HepG2 (cell line): ENCODE data around the gene ATP5PF. TPM values are rescaled to one million over a fixed set of nuclear protein-coding genes. Genes with fewer than 3 reads are reported as not detected.

Experiments
- ARID4A ChIP-seq: sonication (generic); formaldehyde crosslinking; IDR thresholded peaks from 2 replicates; pipeline ENCODE4 v1.5.0; 2020; ENCODE audit warnings: mild to moderate bottlenecking, missing genetic modification reagents, borderline replicate concordance
- ATF6 ChIP-seq: sonication (generic); formaldehyde crosslinking; conservative IDR thresholded peaks from 2 replicates; pipeline ENCODE4 v1.4.0; 2020; ENCODE audit warnings: missing genetic modification reagents
- CREM ChIP-seq, 2 experiments: sonication (generic) in 1 of 2; formaldehyde crosslinking in 1 of 2; IDR thresholded peaks; 2 replicates each; pipeline versions ENCODE4 v1.4.0 to v1.6.1; 2016 to 2020; ENCODE audit warnings: antibody characterized with exemption in 1 of 2, mild to moderate bottlenecking in 1 of 2, missing genetic modification reagents in 1 of 2
- HIC2 ChIP-seq: sonication (generic); formaldehyde crosslinking; IDR thresholded peaks from 2 replicates; pipeline ENCODE4 v1.9.0; 2022; ENCODE audit warnings: low read depth, missing genetic modification reagents
- IKZF1 ChIP-seq: fragments of 450-650 bp; IDR thresholded peaks from 2 replicates; pipeline ENCODE4 v1.7.1; 2016
- KLF12 ChIP-seq: sonication (generic); formaldehyde crosslinking; IDR thresholded peaks from 2 replicates; pipeline ENCODE4 v1.4.0; 2020; ENCODE audit warnings: missing genetic modification reagents, borderline replicate concordance
- REPIN1 ChIP-seq: sonication (generic); formaldehyde crosslinking; IDR thresholded peaks from 2 replicates; pipeline ENCODE4 v1.8.0; 2022; ENCODE audit warnings: missing genetic modification reagents, low read depth, mild to moderate bottlenecking, borderline replicate concordance
- RXRB ChIP-seq: IDR thresholded peaks from 2 replicates; pipeline ENCODE4 v1.6.1; 2016; ENCODE audit warnings: borderline replicate concordance, missing genetic modification reagents, missing compliant biosample characterization
- SRY ChIP-seq: sonication (generic); formaldehyde crosslinking; IDR thresholded peaks from 2 replicates; pipeline ENCODE4 v1.8.0; 2022; ENCODE audit warnings: mild to moderate bottlenecking, missing genetic modification reagents
- TBP ChIP-seq: sonication (generic); formaldehyde crosslinking; IDR thresholded peaks from 2 replicates; pipeline ENCODE4 v1.5.0; 2020; ENCODE audit warnings: missing genetic modification reagents
- YEATS2 ChIP-seq: sonication (generic); formaldehyde crosslinking; IDR thresholded peaks from 2 replicates; pipeline ENCODE4 v1.4.0; 2020; ENCODE audit warnings: missing genetic modification reagents, borderline replicate concordance
- ZBTB21 ChIP-seq: sonication (generic); formaldehyde crosslinking; IDR thresholded peaks from 2 replicates; pipeline ENCODE4 v1.4.0; 2020; ENCODE audit warnings: missing genetic modification reagents
- ZBTB39 ChIP-seq: sonication (generic); formaldehyde crosslinking; IDR thresholded peaks from 2 replicates; pipeline ENCODE4 v1.5.0; 2020; ENCODE audit warnings: missing genetic modification reagents
- ZEB1 ChIP-seq: IDR thresholded peaks from 2 replicates; pipeline ENCODE4 v1.6.1; 2012; ENCODE audit warnings: mild to moderate bottlenecking, low read depth, inconsistent platforms; ENCODE audit not compliant: insufficient replicate concordance
- ZNF143 ChIP-seq: sonication (generic); formaldehyde crosslinking; IDR thresholded peaks from 2 replicates; pipeline ENCODE4 v1.4.0; 2020; ENCODE audit warnings: missing genetic modification reagents
- ZNF160 ChIP-seq: sonication (generic); formaldehyde crosslinking; IDR thresholded peaks from 2 replicates; pipeline ENCODE4 v1.8.0; 2022; ENCODE audit warnings: mild to moderate bottlenecking, inconsistent platforms, missing genetic modification reagents
- ZNF772 ChIP-seq: sonication (generic); formaldehyde crosslinking; IDR thresholded peaks from 2 replicates; pipeline ENCODE4 v1.5.0; 2020; ENCODE audit warnings: mild to moderate bottlenecking, missing genetic modification reagents
- ZNF776 ChIP-seq: sonication (generic); formaldehyde crosslinking; IDR thresholded peaks from 2 replicates; pipeline ENCODE4 v1.4.0; 2020; ENCODE audit warnings: mild to moderate bottlenecking, missing genetic modification reagents
- ZNF781 ChIP-seq: sonication (generic); formaldehyde crosslinking; IDR thresholded peaks from 2 replicates; pipeline ENCODE4 v1.5.1; 2020; ENCODE audit warnings: borderline replicate concordance, mild to moderate bottlenecking, missing genetic modification reagents; ENCODE audit errors: not compliant biosample characterization
- polyA plus RNA-seq, 8 experiments: library from polyadenylated mRNA; depleted of rRNA in 3 of 8; stranded (reverse) in 7 of 8; unstranded in 1 of 8; fragments of >200 nt; fragmentation: Illumina TruSeq in 4 of 8; extraction: Trizol in 4 of 8; gene quantifications; 2 replicates each; pipeline versions ENCODE4 v1.2.1 to v1.2.3, GENCODE V29; 2011 to 2016; ENCODE audit warnings: low read depth in 4 of 8, missing spikeins in 1 of 8, mixed read lengths in 1 of 8; ENCODE audit not compliant: insufficient read depth in 1 of 8
- total RNA-seq, 5 experiments: library from RNA; depleted of rRNA; stranded (reverse); fragments of >200 nt; fragmentation: Illumina TruSeq; extraction: Trizol; gene quantifications; 2 replicates each; pipeline ENCODE4 v1.2.3, GENCODE V29; 2016; ENCODE audit warnings: low read depth in 1 of 5

The ATP5PF gene
- total and polyA plus RNA-seq, 2 of the 13 experiments (the other 11 are each of a cell fraction or from before 2014, with no cell fraction given): 131 to 157 TPM

- TF ChIP-seq YEATS2 (CRISPR knock-in tag): peak; percentile 91
- TF ChIP-seq ZBTB21 (CRISPR knock-in tag): no peak
- TF ChIP-seq CREM (IDR thresholded peaks at IDR 0.05): peak; percentile 93
- TF ChIP-seq CREM (CRISPR knock-in tag; IDR thresholded peaks at IDR 0.05): no peak
- no peak for TF ChIP-seq ZEB1
- no peak for TF ChIP-seq ATF6 (CRISPR knock-in tag)
- TF ChIP-seq ZNF781 (CRISPR knock-in tag): peak; percentile 69
- peak; percentile 73 for TF ChIP-seq RXRB (CRISPR knock-in tag)
- TF ChIP-seq ZNF776 (CRISPR knock-in tag): peak; percentile 62; the same call in 1 of the 2 replicates
- no peak for TF ChIP-seq ZNF160 (CRISPR knock-in tag)
- peak; percentile 93 for TF ChIP-seq ARID4A (CRISPR knock-in tag)
- TF ChIP-seq REPIN1 (CRISPR knock-in tag): no peak
- TF ChIP-seq SRY (CRISPR knock-in tag): no peak
- TF ChIP-seq ZNF143: peak; percentile 87
- TF ChIP-seq HIC2 (CRISPR knock-in tag): no peak
- no peak for TF ChIP-seq ZBTB39 (CRISPR knock-in tag)
- no peak for TF ChIP-seq IKZF1
- TF ChIP-seq TBP (CRISPR knock-in tag): no peak
- no peak; the same call in 1 of the 2 replicates for TF ChIP-seq ZNF772 (CRISPR knock-in tag)
- TF ChIP-seq KLF12 (CRISPR knock-in tag): no peak
Observed at GRCh38 chr21:25734904-25735645, at the start of gene ATP5PF, which contains the start of gene GABPA (continued).
